Neural progenitor cell (in vitro differentiated cells): ENCODE results near the gene MYL10.

Experiments used
- CTCF ChIP-seq: fragments of 200-600 bp; sonication (generic); IDR thresholded peaks from 2 replicates; pipeline ENCODE4 v1.5.1; 2017; ENCODE audit warnings: antibody characterized with exemption, mild to moderate bottlenecking
- EZH2 ChIP-seq: fragments of 200-600 bp; sonication (generic); IDR thresholded peaks from 2 replicates; pipeline ENCODE4 v1.6.1; 2017; ENCODE audit warnings: antibody characterized with exemption, mild to moderate bottlenecking, moderate library complexity
- EZH2phosphoT487 ChIP-seq: fragments of 200-600 bp; sonication (generic); IDR thresholded peaks from 2 replicates; pipeline ENCODE4 v1.6.1; 2017; ENCODE audit warnings: antibody characterized with exemption

GRCh38 chr7:101668726-101669125, 39.6 kb upstream of the MYL10 start:
- TF ChIP-seq EZH2 (no peak), CTCF (no peak), EZH2phosphoT487 (no peak)
